Skeletal muscle satellite cell (primary cell): ENCODE results near the gene SLC41A3.

Experiments used
- H3K27me3 ChIP-seq: 2 replicates; pipeline ENCODE4 v1.7.0; 2013; ENCODE audit warnings: low read length; ENCODE audit not compliant: control insufficient read depth, insufficient read depth
- H3K36me3 ChIP-seq: 2 replicates; pipeline ENCODE4 v1.7.0; 2013; ENCODE audit warnings: mild to moderate bottlenecking, control low read depth, low read length; ENCODE audit not compliant: insufficient read depth
- H3K4me1 ChIP-seq: 2 replicates; pipeline ENCODE4 v1.7.0; 2013; ENCODE audit warnings: low read length; ENCODE audit not compliant: control insufficient read depth, insufficient read depth
- H3K4me2 ChIP-seq: 2 replicates; pipeline ENCODE4 v1.7.0; 2013; ENCODE audit warnings: mild to moderate bottlenecking, low read length
- H3K4me3 ChIP-seq: 2 replicates; pipeline ENCODE4 v1.7.0; 2013; ENCODE audit warnings: low read length
- H3K9ac ChIP-seq: 2 replicates; pipeline ENCODE4 v1.7.0; 2013; ENCODE audit warnings: mild to moderate bottlenecking, low read depth, low read length, moderate library complexity
- H3K9me3 ChIP-seq: replicated peaks from 2 replicates; pipeline ENCODE4 v1.7.0; 2013; ENCODE audit warnings: mild to moderate bottlenecking, control low read depth, low read length

Gene SLC41A3

DNA sequence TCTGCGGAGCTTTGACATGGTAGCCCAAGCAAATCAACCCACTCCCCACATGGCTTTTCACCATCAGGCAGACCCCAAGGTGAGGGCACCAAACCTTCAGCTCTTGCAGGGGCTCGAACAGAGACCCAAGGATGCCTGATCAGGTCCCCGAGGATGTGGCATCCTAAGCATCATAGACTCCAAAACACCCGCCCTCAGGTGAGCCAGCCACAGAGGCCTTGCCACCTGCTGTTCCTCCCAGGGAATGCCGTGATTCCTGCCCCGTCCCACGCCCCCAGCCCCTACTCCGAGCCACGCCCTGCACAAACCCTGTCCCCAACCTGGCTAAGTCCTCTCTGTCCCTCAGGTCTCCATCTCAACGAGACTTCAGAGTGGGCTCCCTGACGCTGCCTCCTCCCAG, 34.7 kb upstream of the SLC41A3 start:
- Histone ChIP-seq H3K27me3 (peaks cover 32% of the 10 kb centered on the region), H3K4me1 (no peaks in the 10 kb centered on the region), H3K36me3 (no peaks in the 10 kb centered on the region), H3K9ac (no peak overlapping the region), H3K4me2 (no peak overlapping the region), H3K4me3 (no peak overlapping the region), H3K9me3 (no peaks in the 10 kb centered on the region)

GRCh38 chr3:126117786-126118185, 33.9 kb upstream of the SLC41A3 start:
- no peak overlapping the region for H3K9ac ChIP-seq
- H3K4me2 ChIP-seq, result no peak overlapping the region
- H3K9me3 ChIP-seq, result no peaks in the 10 kb centered on the region
- no peaks in the 10 kb centered on the region for H3K4me1 ChIP-seq
- H3K36me3 ChIP-seq, result no peaks in the 10 kb centered on the region
- H3K27me3 ChIP-seq, result peaks cover 32% of the 10 kb centered on the region
- H3K4me3 ChIP-seq, result no peak overlapping the region

DNA sequence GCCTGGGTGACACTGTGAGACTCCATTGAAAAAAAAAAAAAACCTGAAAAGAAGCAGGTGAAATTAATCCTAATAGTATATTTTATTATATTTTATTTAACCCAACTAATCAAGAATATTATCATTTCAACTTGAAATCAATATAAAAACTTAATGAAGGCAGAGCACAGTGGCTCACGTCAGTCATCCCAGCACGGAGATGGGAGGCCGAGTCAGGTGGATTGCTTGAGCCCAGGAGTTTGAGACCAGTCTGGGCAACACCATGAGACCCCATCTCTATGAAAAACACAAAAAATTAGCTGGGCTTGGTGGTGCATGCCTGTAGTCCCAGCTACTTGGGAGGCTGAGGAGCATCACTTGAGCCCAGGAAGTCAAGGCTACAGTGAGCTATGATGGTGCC, 33.3 kb upstream of the SLC41A3 start:
- Histone ChIP-seq H3K9me3 (no peaks in the 10 kb centered on the region), H3K4me1 (no peaks in the 10 kb centered on the region), H3K27me3 (peaks cover 32% of the 10 kb centered on the region), H3K4me3 (no peak overlapping the region), H3K4me2 (no peak overlapping the region), H3K9ac (no peak overlapping the region), H3K36me3 (no peaks in the 10 kb centered on the region)

GRCh38 chr3:126116526-126116925, 32.6 kb upstream of the SLC41A3 start:
- H3K4me2 ChIP-seq, result no peak overlapping the region
- H3K4me3 ChIP-seq, result no peak overlapping the region
- no peak overlapping the region for H3K9ac ChIP-seq
- peaks cover 26% of the 10 kb centered on the region for H3K27me3 ChIP-seq
- H3K4me1 ChIP-seq, result no peaks in the 10 kb centered on the region
- no peaks in the 10 kb centered on the region for H3K9me3 ChIP-seq
- no peaks in the 10 kb centered on the region for H3K36me3 ChIP-seq

DNA sequence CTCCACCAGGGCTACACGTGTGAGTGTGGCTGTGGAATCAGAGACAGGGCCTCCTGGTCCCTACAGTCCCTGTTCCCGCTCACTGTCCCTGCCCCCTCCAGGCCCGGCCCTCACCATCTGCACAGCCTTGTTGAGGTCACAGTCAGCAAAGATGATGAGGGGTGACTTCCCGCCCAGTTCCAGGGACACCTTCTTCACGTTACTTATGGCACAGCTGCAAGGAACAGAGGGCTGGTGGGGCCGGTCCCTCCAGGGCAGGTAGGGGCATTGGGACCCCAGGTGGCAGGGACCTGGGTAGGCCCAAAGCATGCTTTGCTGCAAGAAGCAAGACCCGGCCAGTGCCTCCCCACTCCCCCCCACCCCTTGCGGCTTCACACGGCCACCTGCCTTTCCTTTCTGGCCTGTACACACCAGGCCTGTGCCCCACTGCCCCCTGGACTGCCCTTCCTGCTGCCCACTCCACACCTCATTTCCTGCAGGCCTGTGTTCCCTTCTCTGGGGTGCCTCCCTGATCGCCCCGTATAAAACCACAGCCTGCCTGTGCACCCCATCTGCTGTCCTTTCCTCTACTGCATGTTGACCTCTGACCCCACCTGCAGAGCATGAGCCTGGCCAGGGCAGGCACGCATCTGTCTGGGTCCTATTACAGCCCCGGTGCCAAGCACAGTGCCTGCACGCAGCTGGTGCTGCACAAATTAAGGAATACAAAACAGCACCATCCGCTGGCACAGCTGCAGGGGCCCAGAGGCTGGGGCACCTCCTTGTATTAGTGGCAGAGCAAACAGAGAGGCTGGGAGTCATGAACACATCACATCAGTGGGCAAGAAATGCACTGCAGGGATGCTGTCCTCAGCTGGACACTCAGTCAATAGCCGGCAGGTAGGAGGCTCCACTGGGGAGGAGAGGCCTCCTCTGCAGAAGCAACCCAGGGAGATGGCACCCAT, 30.8 kb upstream of the SLC41A3 start:
- H3K9ac ChIP-seq, result no peak overlapping the region
- no peaks in the 10 kb centered on the region for H3K9me3 ChIP-seq
- no peaks in the 10 kb centered on the region for H3K4me1 ChIP-seq
- no peak overlapping the region for H3K4me2 ChIP-seq
- H3K36me3 ChIP-seq, result no peaks in the 10 kb centered on the region
- no peak overlapping the region for H3K4me3 ChIP-seq
- H3K27me3 ChIP-seq, result peaks cover 12% of the 10 kb centered on the region

- Histone ChIP-seq H3K4me3 (no peak overlapping the region), H3K36me3 (no peaks in the 10 kb centered on the region), H3K27me3 (peaks cover 4% of the 10 kb centered on the region), H3K9ac (no peak overlapping the region), H3K9me3 (no peaks in the 10 kb centered on the region), H3K4me1 (no peaks in the 10 kb centered on the region), H3K4me2 (no peak overlapping the region)
Measured at GRCh38 chr3:126113733-126114442, 30.0 kb upstream of the SLC41A3 start.

- no peak overlapping the region for H3K4me3 ChIP-seq
- peaks cover 2% of the 10 kb centered on the region for H3K27me3 ChIP-seq
- H3K9ac ChIP-seq, result no peak overlapping the region
- H3K4me2 ChIP-seq, result no peak overlapping the region
- H3K36me3 ChIP-seq, result no peaks in the 10 kb centered on the region
- no peaks in the 10 kb centered on the region for H3K4me1 ChIP-seq
- H3K9me3 ChIP-seq, result no peaks in the 10 kb centered on the region
Measured at GRCh38 chr3:126113238-126113555, 29.3 kb upstream of the SLC41A3 start.

- no peaks in the 10 kb centered on the region for H3K9me3 ChIP-seq
- H3K4me3 ChIP-seq, result no peak overlapping the region
- H3K36me3 ChIP-seq, result no peaks in the 10 kb centered on the region
- no peak overlapping the region for H3K4me2 ChIP-seq
- no peak overlapping the region for H3K9ac ChIP-seq
- H3K27me3 ChIP-seq, result no peaks in the 10 kb centered on the region
- no peaks in the 10 kb centered on the region for H3K4me1 ChIP-seq
Measured at GRCh38 chr3:126112531-126113237, 28.8 kb upstream of the SLC41A3 start.

DNA sequence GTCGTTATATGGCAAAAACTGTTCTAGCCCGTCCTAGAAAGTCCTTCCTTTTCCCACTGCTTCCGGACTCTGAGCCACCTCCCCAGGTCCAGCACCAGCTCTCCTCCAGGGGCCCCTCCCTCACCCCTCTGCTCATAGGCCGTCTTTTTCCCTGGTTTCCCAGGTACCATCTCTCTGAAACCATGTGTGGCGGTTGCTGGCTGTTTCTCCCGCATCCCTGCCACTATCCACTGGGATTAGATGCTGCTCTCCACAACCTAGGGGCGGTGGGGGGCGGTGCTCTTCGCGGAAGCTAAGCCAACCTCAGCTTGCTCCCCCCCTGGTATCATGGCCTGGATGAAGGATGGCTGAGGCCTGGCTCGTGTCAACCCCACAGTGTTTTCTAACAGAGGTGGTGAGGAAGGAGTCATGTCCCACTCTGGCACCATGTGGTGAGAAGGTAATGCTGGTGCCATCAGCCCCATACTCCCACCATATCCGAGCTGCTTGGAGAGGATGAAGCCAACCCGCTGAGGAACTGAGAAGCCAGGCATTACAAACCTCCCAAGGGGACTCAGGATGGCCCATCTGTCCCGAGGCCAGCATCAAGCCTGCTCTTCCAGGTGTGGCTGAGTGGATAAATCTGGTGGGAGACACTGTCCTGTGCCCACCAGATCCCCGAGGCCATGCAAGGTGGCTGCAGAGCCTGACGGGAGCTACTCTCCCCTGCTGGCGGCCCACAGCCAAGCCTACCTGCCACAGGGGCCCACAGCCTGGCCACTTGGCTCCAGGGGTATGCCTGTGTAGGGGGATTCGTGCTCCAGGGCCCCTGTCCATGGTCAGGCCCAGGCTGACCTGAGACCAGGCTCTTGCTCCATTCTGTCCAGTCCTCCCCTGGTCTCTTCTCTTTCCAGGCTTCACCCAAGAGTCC, 27.9 kb upstream of the SLC41A3 start:
- no peaks in the 10 kb centered on the region for H3K4me1 ChIP-seq
- no peak overlapping the region for H3K9ac ChIP-seq
- H3K4me3 ChIP-seq, result no peak overlapping the region
- no peaks in the 10 kb centered on the region for H3K27me3 ChIP-seq
- no peak overlapping the region for H3K4me2 ChIP-seq
- no peaks in the 10 kb centered on the region for H3K36me3 ChIP-seq
- H3K9me3 ChIP-seq, result no peaks in the 10 kb centered on the region

- Histone ChIP-seq H3K9me3 (no peaks in the 10 kb centered on the region), H3K36me3 (no peaks in the 10 kb centered on the region), H3K9ac (no peak overlapping the region), H3K4me1 (no peaks in the 10 kb centered on the region), H3K4me2 (no peak overlapping the region), H3K4me3 (no peak overlapping the region), H3K27me3 (no peaks in the 10 kb centered on the region)
Measured at GRCh38 chr3:126111126-126111551, 27.2 kb upstream of the SLC41A3 start.
